ENCODE measurements around the gene NOTUM.

Gene NOTUM

GRCh38 chr17:81976332-81977210, 15.6 kb upstream of the NOTUM start:
- TF ChIP-seq CTCF (IDR thresholded peaks at IDR 0.05; ENCODE audit: control insufficient read depth, insufficient read depth, low read depth, low read length, missing control alignments), result no peak
- no peak for DNase-seq (ENCODE audit: low read depth)
- peak overlapping the region; percentile 64 for H3K4me3 ChIP-seq (ENCODE audit: control insufficient read depth, low read depth, low read length)

GRCh38 chr17:81973432-81973831, 12.4 kb upstream of the NOTUM start:
- no peak for TF ChIP-seq CTCF (IDR thresholded peaks at IDR 0.05; ENCODE audit: control insufficient read depth, insufficient read depth, low read depth, low read length, missing control alignments)

GRCh38 chr17:81968850-81969812, 8.1 kb upstream of the NOTUM start:
- no peak overlapping the region for H3K4me3 ChIP-seq (ENCODE audit: control insufficient read depth, low read depth, low read length)
- DNase-seq (ENCODE audit: low read depth), result no peak
- TF ChIP-seq CTCF (IDR thresholded peaks at IDR 0.05; ENCODE audit: control insufficient read depth, insufficient read depth, low read depth, low read length, missing control alignments), result no peak

More at GRCh38 chr17:81973432-81973831, 12.4 kb upstream of the NOTUM start:
- no peak for DNase-seq (ENCODE audit: low read depth)
- no peak overlapping the region for H3K4me3 ChIP-seq (ENCODE audit: control insufficient read depth, low read depth, low read length)

- DNase-seq (ENCODE audit: low read depth), result no peak
- no peak overlapping the region for H3K4me3 ChIP-seq (ENCODE audit: control insufficient read depth, low read depth, low read length)
- no peak for TF ChIP-seq CTCF (IDR thresholded peaks at IDR 0.05; ENCODE audit: control insufficient read depth, insufficient read depth, low read depth, low read length, missing control alignments)
These were observed 7.4 kb upstream of the NOTUM start for GRCh38 chr17:81968396-81968745.

- peak overlapping the region; percentile 6; the same call in 1 of the 2 replicates for H3K4me3 ChIP-seq (ENCODE audit: control insufficient read depth, low read depth, low read length)
- TF ChIP-seq CTCF (IDR thresholded peaks at IDR 0.05; ENCODE audit: control insufficient read depth, insufficient read depth, low read depth, low read length, missing control alignments), result no peak
- DNase-seq (ENCODE audit: low read depth), result no peak
These were observed 6.8 kb upstream of the NOTUM start for GRCh38 chr17:81967533-81968395.

GRCh38 chr17:81967244-81967532, 6.2 kb upstream of the NOTUM start:
- no peak for TF ChIP-seq CTCF (IDR thresholded peaks at IDR 0.05; ENCODE audit: control insufficient read depth, insufficient read depth, low read depth, low read length, missing control alignments)
- DNase-seq (ENCODE audit: low read depth), result no peak
- H3K4me3 ChIP-seq (ENCODE audit: control insufficient read depth, low read depth, low read length), result no peak overlapping the region
